ENCODE measurements around the gene SPRYD4.
A peak's percentile ranks its signal among the peaks of the same experiment; 100 is the strongest.

The SPRYD4 gene

GRCh38 chr12:56461235-56462159, 6.9 kb upstream of the SPRYD4 start:
- no peaks in the 10 kb centered on the region for H3F3A ChIP-seq (ENCODE audit: insufficient read depth, low read length)
- H3K4me3 ChIP-seq (ENCODE audit: low read length), result no peak overlapping the region
- no peaks in the 10 kb centered on the region for H3K27me3 ChIP-seq (replicated peaks; ENCODE audit: insufficient read depth, low read length)
- no peak overlapping the region; the same call in 1 of the 2 replicates for H3K27ac ChIP-seq (ENCODE audit: low read length)
- H3K79me2 ChIP-seq (ENCODE audit: low read length), result no peaks in the 10 kb centered on the region
- no peaks in the 10 kb centered on the region for H3K9me2 ChIP-seq (replicated peaks; ENCODE audit: insufficient read depth, low read length)
- DNase-seq, result no peak
- no peak overlapping the region for H3K9ac ChIP-seq (ENCODE audit: low read length)
- H3K36me3 ChIP-seq (replicated peaks; ENCODE audit: insufficient read depth, low read length), result no peaks in the 10 kb centered on the region
- H3K4me2 ChIP-seq (ENCODE audit: low read depth, low read length), result no peak overlapping the region
- H3K9me3 ChIP-seq (replicated peaks; ENCODE audit: insufficient read depth, low read length), result no peaks in the 10 kb centered on the region
- TF ChIP-seq EZH2phosphoT487 (IDR thresholded peaks at IDR 0.05; ENCODE audit: low read length), result no peak
- no peak for TF ChIP-seq CTCF (IDR thresholded peaks at IDR 0.05; ENCODE audit: low read length)
- no peak for TF ChIP-seq EZH2 (optimal IDR thresholded peaks at IDR 0.05; ENCODE audit: low read depth, low read length)
- 0 out of 2 replicates have a peak, but pooled peaks cover 5% of the 10 kb centered on the region for H3K4me1 ChIP-seq (ENCODE audit: low read length)
- no peaks in the 10 kb centered on the region for H4K20me1 ChIP-seq (ENCODE audit: insufficient read depth, low read length)
- no peak overlapping the region for H2AFZ ChIP-seq (ENCODE audit: low read length)

- Histone ChIP-seq H3K4me1 (ENCODE audit: low read length) (0 out of 2 replicates have a peak, but pooled peaks cover 5% of the 10 kb centered on the region), H3K9me3 (replicated peaks; ENCODE audit: insufficient read depth, low read length) (no peaks in the 10 kb centered on the region), H3K9ac (ENCODE audit: low read length) (no peak overlapping the region), H3K9me2 (replicated peaks; ENCODE audit: insufficient read depth, low read length) (no peaks in the 10 kb centered on the region), H3K79me2 (ENCODE audit: low read length) (no peaks in the 10 kb centered on the region), H3K36me3 (replicated peaks; ENCODE audit: insufficient read depth, low read length) (no peaks in the 10 kb centered on the region), H3K4me2 (ENCODE audit: low read depth, low read length) (no peak overlapping the region), H3F3A (ENCODE audit: insufficient read depth, low read length) (peaks cover 5% of the 10 kb centered on the region; the same call in 1 of the 2 replicates), H4K20me1 (ENCODE audit: insufficient read depth, low read length) (no peaks in the 10 kb centered on the region), H3K27ac (ENCODE audit: low read length) (no peak overlapping the region), H2AFZ (ENCODE audit: low read length) (no peak overlapping the region), H3K27me3 (replicated peaks; ENCODE audit: insufficient read depth, low read length) (no peaks in the 10 kb centered on the region), H3K4me3 (ENCODE audit: low read length) (no peak overlapping the region)
- DNase-seq, result no peak
- no peak for TF ChIP-seq EZH2 (optimal IDR thresholded peaks at IDR 0.05; ENCODE audit: low read depth, low read length)
- TF ChIP-seq CTCF (IDR thresholded peaks at IDR 0.05; ENCODE audit: low read length), result no peak
- TF ChIP-seq EZH2phosphoT487 (IDR thresholded peaks at IDR 0.05; ENCODE audit: low read length), result no peak
Measured at GRCh38 chr12:56462565-56462964, 5.8 kb upstream of the SPRYD4 start.

GRCh38 chr12:56469007-56469930, 891 bp downstream of the SPRYD4 start:
- H3K9me2 ChIP-seq (replicated peaks; ENCODE audit: insufficient read depth, low read length), result no peaks in the 10 kb centered on the region
- no peaks in the 10 kb centered on the region for H3K27me3 ChIP-seq (replicated peaks; ENCODE audit: insufficient read depth, low read length)
- H2AFZ ChIP-seq (ENCODE audit: low read length), result peak overlapping the region; percentile 61
- peaks cover 54% of the 10 kb centered on the region for H3K79me2 ChIP-seq (ENCODE audit: low read length)
- TF ChIP-seq CTCF (IDR thresholded peaks at IDR 0.05; ENCODE audit: low read length) (no peak), EZH2phosphoT487 (IDR thresholded peaks at IDR 0.05; ENCODE audit: low read length) (no peak), EZH2 (optimal IDR thresholded peaks at IDR 0.05; ENCODE audit: low read depth, low read length) (no peak)
- H4K20me1 ChIP-seq (ENCODE audit: insufficient read depth, low read length), result no peaks in the 10 kb centered on the region
- peak overlapping the region; percentile 88 for H3K4me2 ChIP-seq (ENCODE audit: low read depth, low read length)
- no peaks in the 10 kb centered on the region for H3K9me3 ChIP-seq (replicated peaks; ENCODE audit: insufficient read depth, low read length)
- H3K27ac ChIP-seq (ENCODE audit: low read length), result peak overlapping the region; percentile 86; the same call in 1 of the 2 replicates
- H3F3A ChIP-seq (ENCODE audit: insufficient read depth, low read length), result peaks cover 12% of the 10 kb centered on the region
- H3K4me1 ChIP-seq (ENCODE audit: low read length), result peaks cover 6% of the 10 kb centered on the region; the same call in 1 of the 2 replicates
- DNase-seq, result peak; percentile 24
- no peaks in the 10 kb centered on the region for H3K36me3 ChIP-seq (replicated peaks; ENCODE audit: insufficient read depth, low read length)
- H3K4me3 ChIP-seq (ENCODE audit: low read length), result peak overlapping the region; percentile 94
- H3K9ac ChIP-seq (ENCODE audit: low read length), result peak overlapping the region; percentile 89
